Measurements from ENCODE around the gene ZBTB24. TPM values are rescaled to one million over a fixed set of nuclear protein-coding genes. Genes with fewer than 3 reads are reported as not detected.

ZBTB24 gene
- total RNA-seq, 1 donor from 2014 or later: 2.6 TPM

GRCh38 chr6:109477184-109477583 lies 5.8 kb downstream of the ZBTB24 start:
- H3K9me3 ChIP-seq (replicated peaks): no peaks in the 10 kb centered on the region
- no peaks in the 10 kb centered on the region for H3K27me3 ChIP-seq (ENCODE audit: low read depth)
- DNase-seq: no peak
- no peak overlapping the region for H3K4me3 ChIP-seq
- no peak overlapping the region for H3K27ac ChIP-seq (replicated peaks)
- H3K4me1 ChIP-seq: peaks cover 58% of the 10 kb centered on the region
- intact Hi-C loops (cut with micrococcal nuclease): no loop called here
- H3K36me3 ChIP-seq: peaks cover 64% of the 10 kb centered on the region
- no peak for TF ChIP-seq CTCF (IDR thresholded peaks at IDR 0.05; ENCODE audit: borderline replicate concordance)

- DNase-seq: no peak
Measured at GRCh38 chr6:109475625-109476024, 7.4 kb downstream of the ZBTB24 start.

DNA sequence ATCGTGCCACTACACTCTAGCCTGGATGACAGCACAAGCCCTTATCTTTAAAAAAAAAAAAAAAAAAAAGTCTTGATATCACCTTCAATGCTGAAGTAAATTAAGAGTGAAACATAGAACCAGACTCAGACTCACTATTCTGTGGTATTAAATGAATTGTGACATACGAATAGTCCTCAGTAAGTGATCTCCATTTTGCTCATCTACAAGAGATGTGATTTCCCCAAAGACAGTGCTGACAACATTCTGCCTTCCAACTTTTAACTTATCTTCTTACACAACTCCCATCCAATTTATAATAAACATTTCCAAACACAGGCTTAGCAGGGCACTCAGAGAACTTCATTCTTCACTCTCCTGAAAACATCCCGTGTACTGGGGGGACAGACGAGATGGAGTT lies 8.0 kb downstream of the ZBTB24 start:
- Histone ChIP-seq H3K4me1 (peaks cover 36% of the 10 kb centered on the region), H3K9me3 (replicated peaks) (no peaks in the 10 kb centered on the region), H3K27me3 (ENCODE audit: low read depth) (no peaks in the 10 kb centered on the region), H3K36me3 (peaks cover 69% of the 10 kb centered on the region), H3K27ac (replicated peaks) (no peak overlapping the region), H3K4me3 (no peak overlapping the region)
- TF ChIP-seq CTCF (IDR thresholded peaks at IDR 0.05; ENCODE audit: borderline replicate concordance): no peak
- intact Hi-C loops (cut with micrococcal nuclease): no loop called here
- no peak for DNase-seq

More at GRCh38 chr6:109475625-109476024, 7.4 kb downstream of the ZBTB24 start:
- no peak overlapping the region for H3K27ac ChIP-seq (replicated peaks)
- no peak overlapping the region for H3K4me3 ChIP-seq
- TF ChIP-seq CTCF (IDR thresholded peaks at IDR 0.05; ENCODE audit: borderline replicate concordance): no peak
- no peaks in the 10 kb centered on the region for H3K9me3 ChIP-seq (replicated peaks)
- intact Hi-C loops (cut with micrococcal nuclease): no loop called here
- peaks cover 68% of the 10 kb centered on the region for H3K36me3 ChIP-seq
- H3K27me3 ChIP-seq (ENCODE audit: low read depth): no peaks in the 10 kb centered on the region
- H3K4me1 ChIP-seq: peaks cover 42% of the 10 kb centered on the region

DNA sequence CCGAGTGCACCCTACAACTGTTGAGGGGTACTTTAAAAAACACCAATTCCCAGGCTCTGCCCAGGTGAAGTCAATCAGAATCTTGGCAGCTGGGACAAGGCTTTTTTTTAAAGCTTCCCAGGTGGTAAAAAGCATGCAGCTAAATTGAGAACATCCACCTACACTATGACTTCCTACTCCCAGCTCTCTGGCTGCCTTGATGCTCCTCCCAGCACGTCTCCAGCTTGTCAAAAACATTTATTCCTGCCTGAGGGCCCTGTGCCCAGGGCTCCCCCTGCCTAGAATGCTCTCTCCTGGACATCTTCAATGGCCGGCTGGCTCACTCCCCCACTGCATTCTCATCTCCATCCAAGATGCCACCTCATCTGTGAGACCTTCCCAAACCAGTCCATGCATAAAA lies 9.9 kb downstream of the ZBTB24 start:
- intact Hi-C loops (cut with micrococcal nuclease): no loop called here
- H3K9me3 ChIP-seq (replicated peaks): no peaks in the 10 kb centered on the region
- H3K36me3 ChIP-seq: peaks cover 78% of the 10 kb centered on the region

DNA sequence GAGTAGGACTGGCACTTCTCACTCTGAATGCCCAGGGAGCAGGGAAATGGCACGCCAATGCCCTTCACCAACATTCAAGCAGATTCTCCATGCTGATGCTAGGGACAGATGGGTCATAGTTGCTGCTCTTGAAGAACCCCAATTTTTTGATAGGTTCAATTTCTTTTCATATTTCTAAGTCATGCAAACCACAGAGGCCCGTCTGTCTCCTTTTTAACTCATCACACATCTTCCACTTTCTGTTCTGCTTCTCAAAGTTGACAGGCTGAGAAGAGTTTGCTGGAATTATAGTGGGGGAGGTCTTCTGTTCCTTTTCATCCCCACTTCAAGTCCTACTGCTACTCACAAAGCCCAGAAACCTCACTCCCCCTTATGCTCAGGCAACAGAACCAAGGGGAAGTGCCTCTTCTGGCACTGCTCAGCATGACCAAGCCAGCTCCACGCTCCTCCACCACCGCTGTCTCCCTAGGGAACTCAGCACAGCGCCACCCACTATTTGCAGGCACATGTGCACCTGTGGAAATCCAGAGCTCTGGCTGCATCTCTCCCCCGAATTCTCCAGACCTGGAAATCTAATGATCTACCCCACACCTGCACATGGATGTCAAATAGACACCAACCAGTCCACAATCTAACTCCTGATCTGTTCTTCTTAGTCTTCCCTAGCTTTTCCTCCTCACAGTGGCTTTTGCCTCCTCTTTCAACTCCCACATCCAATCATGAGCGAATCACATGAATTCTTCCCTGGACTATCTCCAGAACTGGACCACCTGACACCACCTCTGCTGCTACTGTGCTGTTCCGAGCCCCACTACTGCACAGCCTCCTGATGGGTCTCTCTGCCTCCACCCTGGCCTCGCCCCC lies 10.7 kb downstream of the ZBTB24 start:
- no peak for DNase-seq
- Histone ChIP-seq H3K4me3 (no peak overlapping the region), H3K27me3 (ENCODE audit: low read depth) (no peaks in the 10 kb centered on the region), H3K27ac (replicated peaks) (no peak overlapping the region), H3K4me1 (peaks cover 11% of the 10 kb centered on the region), H3K36me3 (peaks cover 83% of the 10 kb centered on the region), H3K9me3 (replicated peaks) (no peaks in the 10 kb centered on the region)
- no peak for TF ChIP-seq CTCF (IDR thresholded peaks at IDR 0.05; ENCODE audit: borderline replicate concordance)
- intact Hi-C loops (cut with micrococcal nuclease): no loop called here

More for the DNA sequence above, 9.9 kb downstream of the ZBTB24 start:
- Histone ChIP-seq H3K27ac (replicated peaks) (no peak overlapping the region), H3K4me1 (peaks cover 17% of the 10 kb centered on the region), H3K27me3 (ENCODE audit: low read depth) (no peaks in the 10 kb centered on the region), H3K4me3 (no peak overlapping the region)
- no peak for TF ChIP-seq CTCF (IDR thresholded peaks at IDR 0.05; ENCODE audit: borderline replicate concordance)
- no peak for DNase-seq

Measured in left ventricle myocardium inferior (tissue), 1 donor.